HG03432 (cell line): ENCODE data around the gene SCGB1D4.
A peak's percentile ranks its signal among the peaks of the same experiment; 100 is the strongest.
"Not testable (repeated sequence)": the region's sequence is repeated elsewhere in the genome, so short reads cannot be mapped to it uniquely, and the experiment has no call there.

ENCODE experiments used
- ATAC-seq: cut with Tn5 transposase; IDR thresholded peaks from one replicate; pipeline ENCODE4 v1.9.1; 2021; ENCODE audit warnings: mild to moderate bottlenecking, moderate library complexity; ENCODE audit not compliant: unreplicated experiment

SCGB1D4 gene, protein sequence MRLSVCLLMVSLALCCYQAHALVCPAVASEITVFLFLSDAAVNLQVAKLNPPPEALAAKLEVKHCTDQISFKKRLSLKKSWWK

DNA sequence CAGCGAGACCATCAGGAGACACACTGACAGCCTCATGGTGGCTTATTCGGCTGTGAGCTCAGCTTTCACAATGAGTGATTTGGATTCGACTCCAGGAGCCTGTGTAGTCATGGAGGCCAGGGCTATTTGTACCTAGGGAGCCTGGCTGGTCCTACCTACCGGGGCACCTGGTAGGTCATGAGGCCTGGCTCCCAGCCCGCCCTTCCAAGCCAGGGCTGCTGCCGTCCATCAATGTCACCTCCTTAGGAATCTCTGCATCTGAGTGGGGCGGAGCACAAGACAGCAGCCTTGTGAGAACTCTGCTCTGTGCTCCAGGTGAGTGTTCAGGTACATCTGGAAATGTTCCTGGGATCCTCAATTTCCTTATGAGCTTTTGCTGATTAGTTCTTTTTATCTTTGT, at the start of gene SCGB1D4:
TSS of gene SCGB1D4 (minus strand) at position 101 of the 400 bp plus-strand sequence. CDS start at position 36, 65 bp downstream.
- ATAC-seq, result no peak

DNA sequence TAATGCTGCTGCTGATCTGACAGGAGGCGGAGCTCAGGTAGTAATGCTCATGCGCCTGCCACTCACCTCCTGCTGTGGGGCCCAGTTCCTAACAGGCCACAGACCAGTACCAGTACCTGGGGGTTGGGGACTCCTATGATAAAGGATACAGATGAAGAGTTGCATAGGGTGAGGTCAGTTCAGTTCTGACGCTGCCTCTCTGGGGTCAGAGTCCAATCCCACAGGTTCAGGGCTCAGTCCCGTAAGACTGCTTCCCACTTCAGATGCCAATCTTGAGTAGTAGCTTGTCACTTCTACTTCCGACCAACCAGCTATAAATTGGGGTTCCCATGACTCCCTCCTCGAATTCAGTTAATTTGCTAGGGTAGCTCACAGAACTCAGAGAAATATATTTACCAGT, 47.0 kb upstream of the SCGB1D4 start:
- ATAC-seq, result no peak

DNA sequence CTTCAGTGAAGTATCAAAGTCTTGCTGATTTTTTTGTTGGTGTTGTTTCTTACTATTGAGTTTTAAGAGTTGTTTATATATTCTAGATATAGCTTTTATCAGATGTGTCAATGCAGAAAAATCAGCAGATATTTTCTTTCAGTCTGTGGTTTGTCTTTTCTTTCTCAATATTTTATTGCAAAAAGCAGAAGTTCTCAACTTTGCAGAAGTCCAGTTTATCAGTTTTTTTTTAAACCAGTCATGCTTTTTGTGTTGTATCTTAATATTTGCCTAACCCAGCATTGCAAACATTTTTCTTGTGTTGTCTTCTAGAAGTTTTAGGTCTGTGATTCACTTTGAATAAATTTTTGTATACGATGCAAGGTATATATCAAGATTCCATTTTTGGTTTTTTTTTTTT, 45.3 kb upstream of the SCGB1D4 start:
- ATAC-seq, result no peak

- not testable (repeated sequence) for ATAC-seq
Measured at GRCh38 chr11:62343646-62344190, 44.8 kb upstream of the SCGB1D4 start.

- no peak for ATAC-seq
Measured at GRCh38 chr11:62341588-62341987, 42.7 kb upstream of the SCGB1D4 start.

DNA sequence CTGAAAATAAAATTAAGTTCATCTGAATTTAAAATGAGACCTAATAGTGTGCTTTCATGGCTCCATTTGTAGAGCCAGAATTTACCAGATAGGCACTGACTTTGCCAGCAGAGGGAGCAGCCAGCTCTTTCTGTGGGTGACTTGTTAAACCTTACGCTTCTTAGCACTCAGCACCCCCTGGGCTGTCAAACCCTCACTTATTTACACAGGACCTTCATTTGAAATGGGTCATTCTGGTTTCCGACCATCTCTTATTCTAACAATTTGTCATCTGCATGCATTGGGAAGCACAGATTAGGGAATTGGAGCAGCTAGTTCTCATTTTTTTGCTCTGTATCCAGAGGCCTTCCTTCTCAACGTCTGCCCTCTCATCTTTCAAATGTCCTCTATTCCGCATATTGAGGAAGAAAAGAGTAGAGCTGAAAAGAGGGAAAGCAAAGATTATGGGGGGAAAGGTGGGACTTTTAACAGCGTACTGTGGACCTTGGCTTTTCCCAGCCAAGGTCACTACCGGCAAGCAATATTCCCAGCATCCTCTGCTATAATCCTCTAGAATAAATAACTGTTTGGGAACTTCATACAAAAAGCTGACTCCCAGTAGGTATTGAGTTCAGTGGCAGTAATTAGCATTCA, 41.5 kb upstream of the SCGB1D4 start:
- ATAC-seq, result no peak

GRCh38 chr11:62338218-62338617, 39.3 kb upstream of the SCGB1D4 start:
- no peak for ATAC-seq

DNA sequence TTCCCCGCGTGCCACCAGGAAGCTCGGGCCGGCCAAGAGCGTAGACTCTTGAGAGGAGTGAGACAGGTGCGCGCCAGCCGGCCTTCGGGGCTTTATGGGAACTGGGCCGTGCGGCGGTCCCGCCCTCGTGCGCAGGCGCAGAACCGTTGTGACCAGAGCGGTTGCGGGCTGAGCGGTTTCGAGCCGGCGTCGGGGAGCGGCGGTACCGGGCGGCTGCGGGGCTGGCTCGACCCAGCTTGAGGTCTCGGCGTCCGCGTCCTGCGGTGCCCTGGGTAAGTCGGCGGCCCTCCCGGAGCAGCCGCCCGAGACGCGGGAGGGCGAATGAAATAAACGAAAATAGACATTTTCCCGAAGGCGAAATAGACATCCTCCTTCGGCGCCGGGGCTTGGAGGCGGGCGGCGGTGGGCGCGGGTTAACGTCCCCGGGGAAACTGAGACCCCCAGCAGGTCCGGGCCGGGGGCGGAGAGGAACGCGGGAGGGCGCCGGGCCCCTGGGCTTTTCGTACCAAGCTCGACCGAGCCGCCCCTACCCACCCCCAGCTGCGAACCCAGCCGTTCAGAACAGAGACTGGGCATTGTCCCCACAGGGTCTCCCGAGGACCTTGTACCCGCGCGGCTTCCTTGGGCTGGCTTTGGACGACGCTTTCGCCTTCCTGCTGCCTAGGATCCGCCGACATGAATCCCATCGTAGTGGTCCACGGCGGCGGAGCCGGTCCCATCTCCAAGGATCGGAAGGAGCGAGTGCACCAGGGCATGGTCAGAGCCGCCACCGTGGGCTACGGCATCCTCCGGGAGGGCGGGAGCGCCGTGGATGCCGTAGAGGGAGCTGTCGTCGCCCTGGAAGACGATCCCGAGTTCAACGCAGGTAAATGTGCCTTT, 38.7 kb upstream of the SCGB1D4 start, which contains the start of gene ASRGL1:
TSS of gene ASRGL1 (plus strand) at position 146 of the 879 bp plus-strand sequence. CDS start at position 676, 530 bp downstream.
- ATAC-seq, result peak; percentile 68

DNA sequence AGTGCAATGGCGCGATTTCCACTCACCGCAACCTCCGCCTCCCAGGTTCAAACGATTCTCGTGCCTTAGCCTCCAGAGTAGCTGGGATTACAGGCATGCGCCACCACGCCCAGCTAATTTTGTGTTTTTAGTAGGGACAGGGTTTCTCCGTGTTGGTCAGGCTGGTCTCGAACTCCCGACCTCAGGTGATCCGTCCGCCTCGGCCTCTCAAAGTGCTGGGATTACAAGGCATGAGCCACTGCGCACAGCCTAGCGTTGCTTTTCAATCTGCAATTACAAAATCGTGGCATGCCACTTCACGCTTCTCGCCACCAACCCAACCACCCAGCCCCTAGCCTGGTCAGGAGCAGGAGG, 38.1 kb upstream of the SCGB1D4 start:
- ATAC-seq, result not testable (repeated sequence)

DNA sequence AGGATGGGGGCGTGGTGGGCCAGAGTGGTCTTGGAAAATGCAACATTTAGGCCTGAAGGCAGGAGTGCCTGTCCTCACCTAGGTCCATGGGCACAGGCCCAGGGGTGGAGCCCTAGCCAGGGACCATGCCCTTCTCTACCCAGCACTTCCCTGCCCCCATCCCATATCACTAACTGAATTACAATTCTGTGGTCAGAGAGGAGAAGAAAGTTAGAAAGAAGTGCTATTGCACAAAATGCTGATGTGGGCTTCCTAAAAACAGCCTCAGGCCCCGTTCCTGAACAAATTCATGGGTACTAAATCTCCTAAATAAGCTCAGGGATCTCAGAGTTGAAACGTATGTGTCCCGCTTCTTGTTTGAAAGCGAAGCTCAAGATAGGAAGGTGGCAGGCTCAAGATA, 34.9 kb upstream of the SCGB1D4 start:
- ATAC-seq, result no peak

GRCh38 chr11:62331264-62331663, 32.4 kb upstream of the SCGB1D4 start:
- ATAC-seq, result not testable (repeated sequence)

- ATAC-seq, result not testable (repeated sequence)
Measured at GRCh38 chr11:62327541-62327940, 28.7 kb upstream of the SCGB1D4 start.

DNA sequence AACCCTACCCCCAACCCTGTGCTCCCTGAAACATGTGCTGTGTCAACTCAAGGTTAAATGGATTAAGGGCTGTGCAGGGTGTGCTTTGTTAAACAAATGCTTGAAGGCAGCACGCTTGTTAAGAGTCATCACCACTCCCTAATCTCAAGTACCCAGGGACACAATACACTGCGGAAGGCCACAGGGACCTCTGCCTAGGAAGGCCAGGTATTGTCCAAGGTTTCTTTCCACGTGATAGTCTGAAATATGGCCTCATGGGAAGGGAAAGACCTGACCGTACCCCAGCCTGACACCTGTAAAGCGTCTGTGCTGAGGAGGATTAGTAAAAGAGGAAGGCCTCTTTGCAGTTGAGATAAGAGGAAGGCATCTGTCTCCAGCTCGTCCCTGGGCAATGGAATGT, 27.8 kb upstream of the SCGB1D4 start:
- ATAC-seq, result not testable (repeated sequence)

- not testable (repeated sequence) for ATAC-seq
Measured at GRCh38 chr11:62325781-62326180, 26.9 kb upstream of the SCGB1D4 start.

DNA sequence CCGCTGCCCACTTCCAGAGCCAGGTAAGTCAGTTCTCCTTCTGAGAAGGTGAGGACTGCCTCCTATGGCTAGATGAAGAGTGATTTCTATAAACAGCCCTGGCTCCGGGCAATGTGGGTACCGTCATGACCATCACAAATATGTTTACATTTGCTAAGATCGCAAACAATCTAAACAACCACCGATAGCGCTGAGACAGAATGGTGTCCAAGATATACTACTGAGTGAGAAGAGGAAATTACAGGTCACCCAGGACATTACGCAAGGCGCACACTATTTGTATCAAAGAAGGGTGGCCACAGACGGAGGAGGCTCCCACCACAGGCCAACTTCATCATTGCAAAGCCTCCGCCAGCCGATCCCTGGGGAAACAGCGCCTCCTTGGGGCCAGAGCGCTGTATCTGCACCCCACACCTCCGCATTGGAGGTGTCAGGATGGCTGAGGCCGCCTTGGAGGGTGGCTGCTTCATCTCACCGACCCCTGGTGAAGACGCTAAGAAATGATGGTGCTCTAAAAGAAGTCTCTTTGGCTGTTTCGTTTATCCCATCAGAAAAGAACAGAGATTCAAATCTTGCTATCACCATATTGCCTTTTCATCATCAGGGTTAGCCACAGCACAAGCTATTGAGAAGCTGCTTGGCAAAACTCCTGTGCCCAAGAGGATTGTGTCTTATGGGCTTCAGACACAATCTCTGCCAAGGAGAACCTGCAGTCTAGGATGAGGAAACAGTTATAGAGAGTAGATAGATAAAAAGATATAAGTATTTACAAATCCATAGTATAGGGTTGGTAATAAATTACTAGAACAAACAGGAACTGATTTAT, 26.1 kb upstream of the SCGB1D4 start:
- ATAC-seq, result no peak

GRCh38 chr11:62322524-62322923, 23.6 kb upstream of the SCGB1D4 start:
- no peak for ATAC-seq

- ATAC-seq, result no peak
Measured at GRCh38 chr11:62315431-62315830, 16.6 kb upstream of the SCGB1D4 start.

GRCh38 chr11:62309991-62310390, 11.1 kb upstream of the SCGB1D4 start:
- ATAC-seq, result no peak

GRCh38 chr11:62307950-62308349, 9.1 kb upstream of the SCGB1D4 start:
- ATAC-seq, result no peak

DNA sequence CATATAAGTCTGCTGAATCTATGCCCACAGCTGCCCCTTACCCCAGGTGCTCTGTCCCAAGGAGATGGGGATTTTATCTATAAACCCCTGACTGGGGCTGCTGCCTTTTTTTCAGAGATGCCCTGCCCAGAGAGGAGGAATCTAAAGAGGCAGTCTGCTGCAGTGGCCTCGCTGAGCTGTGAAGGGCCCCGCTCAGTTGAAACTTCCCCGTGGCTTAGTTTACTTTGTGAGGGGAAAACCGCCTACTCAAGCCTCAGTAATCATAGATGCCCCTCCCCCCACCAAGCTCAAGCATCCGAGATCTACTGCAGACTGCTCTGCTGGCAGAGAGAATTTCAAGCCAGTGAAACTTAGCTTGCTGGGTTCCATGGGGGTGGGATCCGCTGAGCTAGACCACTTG, 7.4 kb upstream of the SCGB1D4 start:
- no peak for ATAC-seq

- no peak for ATAC-seq
Measured at GRCh38 chr11:62295504-62295903, 3.4 kb downstream of the SCGB1D4 start.
